IMR-90 (cell line): ENCODE results near the gene HES7. TPM values are rescaled to one million over a fixed set of nuclear protein-coding genes. Genes with fewer than 3 reads are reported as not detected.

Experiments
- ATAC-seq: fragments of 200-7000 bp; cut with Tn5 transposase; 2 replicates; pipeline ENCODE4 v1.9.1; 2020; ENCODE audit warnings: low read depth, mild to moderate bottlenecking, moderate library complexity
- BruUV-seq: library from RNA; stranded (reverse); fragments of 400-500 nt; replicated peaks from 2 replicates; lab custom pipeline; 2021; lab: Mats Ljungman, UMichigan
- CTCF ChIA-PET: fragments of 300-600 bp; formaldehyde crosslinking; extraction: SDS; loops from one replicate; lab custom pipeline; 2021; ENCODE audit warnings: antibody characterized with exemption; lab: Yijun Ruan, JAX
- POLR2A ChIA-PET: fragments of 300-600 bp; sonication (Branson Sonifier 250); formaldehyde crosslinking; loops from one replicate; lab custom pipeline; 2022; ENCODE audit warnings: antibody characterized with exemption; ENCODE audit not compliant: unreplicated experiment; lab: Charles Lee
- DNase-seq: peaks from one replicate; pipeline ENCODE4 v3.0.0; 2013
- H2AFZ ChIP-seq: replicated peaks from 2 replicates; pipeline ENCODE3; 2013; ENCODE audit warnings: low read length, mild to moderate bottlenecking; ENCODE audit not compliant: poor library complexity
- H2AK5ac ChIP-seq: 2 replicates; pipeline ENCODE4 v1.6.1; 2013; ENCODE audit warnings: low read depth, low read length, inconsistent platforms
- H2AK9ac ChIP-seq: replicated peaks from 2 replicates; pipeline ENCODE3; 2013; ENCODE audit warnings: mild to moderate bottlenecking, low read depth, low read length, moderate library complexity; ENCODE audit not compliant: poor library complexity
- H2BK120ac ChIP-seq: 2 replicates; pipeline ENCODE4 v1.6.1; 2013; ENCODE audit warnings: low read depth, low read length, inconsistent platforms
- H2BK15ac ChIP-seq: 3 replicates; pipeline ENCODE4 v1.6.1; 2013; ENCODE audit warnings: low read depth, low read length, inconsistent platforms
- H2BK20ac ChIP-seq: 2 replicates; pipeline ENCODE4 v1.6.1; 2013; ENCODE audit warnings: low read depth, mild to moderate bottlenecking, inconsistent platforms, low read length, moderate library complexity
- H2BK5ac ChIP-seq: 2 replicates; pipeline ENCODE4 v1.6.1; 2013; ENCODE audit warnings: mild to moderate bottlenecking, low read depth, low read length, inconsistent platforms; ENCODE audit not compliant: poor library complexity, severe bottlenecking
- H3K14ac ChIP-seq: replicated peaks from 2 replicates; pipeline ENCODE4 v1.6.1; 2013; ENCODE audit warnings: low read depth, low read length, inconsistent platforms
- H3K18ac ChIP-seq: 2 replicates; pipeline ENCODE4 v1.6.1; 2013; ENCODE audit warnings: low read depth, low read length, control low read depth
- H3K23ac ChIP-seq: 2 replicates; pipeline ENCODE4 v1.6.1; 2013; ENCODE audit warnings: low read depth, low read length, inconsistent platforms
- H3K27ac ChIP-seq: 2 replicates; pipeline ENCODE4 v1.5.1; 2013; ENCODE audit warnings: mild to moderate bottlenecking, control low read depth, low read length; ENCODE audit not compliant: insufficient read depth
- H3K27me3 ChIP-seq: 2 replicates; pipeline ENCODE4 v1.6.1; 2013; ENCODE audit warnings: low read length; ENCODE audit not compliant: control insufficient read depth, insufficient read depth
- H3K36me3 ChIP-seq: 2 replicates; pipeline ENCODE4 v1.6.1; 2013; ENCODE audit warnings: low read length, mixed read lengths; ENCODE audit not compliant: control insufficient read depth, insufficient read depth
- H3K4ac ChIP-seq: 2 replicates; pipeline ENCODE4 v1.6.1; 2013; ENCODE audit warnings: low read depth, low read length, inconsistent platforms
- H3K4me1 ChIP-seq: 2 replicates; pipeline ENCODE4 v1.6.1; 2013; ENCODE audit warnings: low read length, mixed read lengths; ENCODE audit not compliant: control insufficient read depth, insufficient read depth
- H3K4me2 ChIP-seq: 2 replicates; pipeline ENCODE4 v1.6.1; 2013; ENCODE audit warnings: low read depth, mild to moderate bottlenecking, control low read depth, low read length, moderate library complexity
- H3K4me3 ChIP-seq: 2 replicates; pipeline ENCODE4 v1.5.1; 2013; ENCODE audit warnings: low read depth, mild to moderate bottlenecking, control low read depth, low read length, moderate library complexity; ENCODE audit not compliant: insufficient read depth
- H3K56ac ChIP-seq: 2 replicates; pipeline ENCODE4 v1.6.1; 2013; ENCODE audit warnings: low read length, inconsistent platforms; ENCODE audit not compliant: insufficient read depth; ENCODE audit errors: extremely low read depth
- H3K79me1 ChIP-seq, 2 experiments: 2 replicates each; pipeline ENCODE4 v1.6.1; 2013; ENCODE audit warnings: low read length in 2 of 2, inconsistent platforms in 1 of 2, low read depth in 1 of 2
- H3K9ac ChIP-seq: 2 replicates; pipeline ENCODE4 v1.6.1; 2013; ENCODE audit warnings: low read depth, low read length, control low read depth
- H3K9me1 ChIP-seq: 2 replicates; pipeline ENCODE4 v1.6.1; 2013; ENCODE audit warnings: low read length, inconsistent platforms; ENCODE audit not compliant: insufficient read depth
- H3K9me3 ChIP-seq: 2 replicates; pipeline ENCODE4 v1.6.1; 2013; ENCODE audit warnings: low read length; ENCODE audit not compliant: control insufficient read depth, insufficient read depth
- H4K20me1 ChIP-seq: 2 replicates; pipeline ENCODE4 v1.6.1; 2013; ENCODE audit warnings: low read length, inconsistent platforms; ENCODE audit not compliant: insufficient read depth
- H4K5ac ChIP-seq: 2 replicates; pipeline ENCODE4 v1.6.1; 2013; ENCODE audit warnings: mild to moderate bottlenecking, low read depth, low read length, control low read depth
- H4K8ac ChIP-seq, 2 experiments: 2 replicates each; pipeline ENCODE4 v1.6.1; 2013; ENCODE audit warnings: low read depth in 2 of 2, low read length in 2 of 2, control low read depth in 1 of 2, inconsistent platforms in 1 of 2
- H4K91ac ChIP-seq: 2 replicates; pipeline ENCODE4 v1.6.1; 2013; ENCODE audit warnings: low read depth, low read length, inconsistent platforms; ENCODE audit not compliant: insufficient read depth
- BHLHE40 ChIP-seq: fragments of 150-350 bp; IDR thresholded peaks from 2 replicates; pipeline ENCODE4 v1.6.1; 2016; ENCODE audit warnings: mild to moderate bottlenecking, low read depth, low read length
- CEBPB ChIP-seq: IDR thresholded peaks from 2 replicates; pipeline ENCODE4 v1.6.1; 2012; ENCODE audit warnings: low read depth, low read length, improper control_type of control experiment
- CHD1 ChIP-seq: IDR thresholded peaks from 2 replicates; pipeline ENCODE4 v1.6.1; 2012; ENCODE audit warnings: low read depth, low read length, improper control_type of control experiment
- CTCF ChIP-seq: conservative IDR thresholded peaks from 2 replicates; pipeline ENCODE4 v1.5.1; 2012; ENCODE audit warnings: mild to moderate bottlenecking, low read depth, low read length, improper control_type of control experiment
- ELK1 ChIP-seq: fragments of 150-350 bp; IDR thresholded peaks from 2 replicates; pipeline ENCODE4 v1.6.1; 2016; ENCODE audit warnings: low read depth, mild to moderate bottlenecking, low read length, moderate library complexity, borderline replicate concordance
- FOS ChIP-seq: fragments of 150-350 bp; IDR thresholded peaks from 2 replicates; pipeline ENCODE4 v1.6.1; 2016; ENCODE audit warnings: low read depth, low read length
- MAFK ChIP-seq: IDR thresholded peaks from 2 replicates; pipeline ENCODE4 v1.6.1; 2012; ENCODE audit warnings: low read depth, low read length, improper control_type of control experiment
- MAZ ChIP-seq: IDR thresholded peaks from 2 replicates; pipeline ENCODE4 v1.6.1; 2012; ENCODE audit warnings: low read depth, mild to moderate bottlenecking, low read length, improper control_type of control experiment, moderate library complexity, borderline replicate concordance
- MXI1 ChIP-seq: IDR thresholded peaks from 2 replicates; pipeline ENCODE4 v1.6.1; 2012; ENCODE audit warnings: low read depth, mild to moderate bottlenecking, low read length, moderate library complexity, borderline replicate concordance
- NFE2L2 ChIP-seq: fragments of 150-350 bp; IDR thresholded peaks from 2 replicates; pipeline ENCODE4 v1.6.1; 2016; ENCODE audit warnings: low read depth, mild to moderate bottlenecking, low read length
- POLR2A ChIP-seq: IDR thresholded peaks from 2 replicates; pipeline ENCODE4 v1.6.1; 2012; ENCODE audit warnings: mild to moderate bottlenecking, low read depth, low read length
- RAD21 ChIP-seq: IDR thresholded peaks from 2 replicates; pipeline ENCODE4 v1.6.1; 2012; ENCODE audit warnings: low read length, improper control_type of control experiment
- RCOR1 ChIP-seq: IDR thresholded peaks from 2 replicates; pipeline ENCODE4 v1.6.1; 2012; ENCODE audit warnings: mild to moderate bottlenecking, low read length, improper control_type of control experiment; ENCODE audit not compliant: insufficient replicate concordance
- RFX5 ChIP-seq: IDR thresholded peaks from 2 replicates; pipeline ENCODE4 v1.8.0; 2012; ENCODE audit warnings: low read depth, mild to moderate bottlenecking, low read length, moderate library complexity
- SMC3 ChIP-seq: fragments of 150-350 bp; IDR thresholded peaks from 2 replicates; pipeline ENCODE4 v1.6.1; 2016; ENCODE audit warnings: low read depth, mild to moderate bottlenecking, antibody characterized with exemption, low read length, moderate library complexity
- USF2 ChIP-seq: fragments of 150-350 bp; IDR thresholded peaks from 2 replicates; pipeline ENCODE4 v1.6.1; 2017; ENCODE audit warnings: mild to moderate bottlenecking, antibody characterized with exemption, low read length, low read depth
- WGBS, 2 experiments: methylation state at CpG; one replicate each; pipeline versions ENCODE4 v1.1.5 to v1.1.7; 2013; ENCODE audit warnings: missing lambda C conversion rate in 2 of 2; ENCODE audit not compliant: insufficient read length in 1 of 2; ENCODE audit errors: extremely low coverage in 2 of 2; 5-methylcytosine and 5-hydroxymethylcytosine counted together
- dilution Hi-C: fragments of 300-500 bp; cut with HindIII; formaldehyde crosslinking; loops from one replicate; pipeline ENCODE4 v1.14.3; 2018; ENCODE audit warnings: low sequenced_read_pairs; ENCODE audit not compliant: unreplicated experiment
- in situ Hi-C: fragments of 300-500 bp; cut with MboI; formaldehyde crosslinking; loops from 3 replicates; pipeline ENCODE4 v1.14.3; 2019; ENCODE audit warnings: low sequenced_read_pairs, inconsistent platforms, mixed read lengths
- intact Hi-C: fragments of 100-400 bp; cut with micrococcal nuclease; formaldehyde crosslinking; loops from 2 replicates; pipeline ENCODE4 v1.10.0; 2022
- polyA plus RNA-seq, 3 experiments: library from polyadenylated mRNA; depleted of rRNA; stranded (reverse); fragments of >200 nt; gene quantifications; 2 replicates each; pipeline ENCODE4 v1.2.3, GENCODE V29; 2012; ENCODE audit warnings: low replicate concordance in 1 of 3
- total RNA-seq: library from RNA; depleted of rRNA; stranded (reverse); fragments of >200 nt; gene quantifications from 2 replicates; pipeline ENCODE4 v1.2.3, GENCODE V29; 2012

The HES7 gene
- total and polyA plus RNA-seq, 2 of the 4 experiments (the other 2 are of a cell fraction): 0.43 TPM; not detected in 1

GRCh38 chr17:8081876-8082275, 42.0 kb downstream of the HES7 start:
- H4K5ac ChIP-seq: no peak overlapping the region
- no peak overlapping the region for H3K18ac ChIP-seq
- H2BK20ac ChIP-seq: no peak overlapping the region
- no peak overlapping the region for H2BK5ac ChIP-seq
- TF ChIP-seq POLR2A: no peak
- no peak for TF ChIP-seq CTCF
- TF ChIP-seq ELK1: no peak
- TF ChIP-seq USF2: no peak
- no peak for TF ChIP-seq SMC3
- TF ChIP-seq RCOR1: no peak
- no peak for TF ChIP-seq BHLHE40
- TF ChIP-seq MAFK: no peak
- TF ChIP-seq RAD21: no peak
- TF ChIP-seq CEBPB: no peak
- no peak for TF ChIP-seq NFE2L2
- TF ChIP-seq FOS: no peak
- no peak for TF ChIP-seq CHD1
- no peak for TF ChIP-seq RFX5
- TF ChIP-seq MXI1: no peak
- no peak for TF ChIP-seq MAZ
- H2BK15ac ChIP-seq: no peak overlapping the region
- H3K9ac ChIP-seq: no peak overlapping the region
- H4K8ac ChIP-seq: no peak overlapping the region
- no peak overlapping the region for H3K4ac ChIP-seq
- no peak overlapping the region for H3K4me2 ChIP-seq
- peaks cover 60% of the 10 kb centered on the region for H3K27me3 ChIP-seq
- dilution Hi-C loops: no loop called here
- no peak overlapping the region for H2BK120ac ChIP-seq
- POLR2A ChIA-PET: no interaction called here
- no peak for ATAC-seq
- H3K79me1 ChIP-seq: no peaks in the 10 kb centered on the region
- H3K36me3 ChIP-seq: no peaks in the 10 kb centered on the region
- H3K4me3 ChIP-seq: no peak overlapping the region
- no peaks in the 10 kb centered on the region for H4K20me1 ChIP-seq
- intact Hi-C loops: loop anchor here (5.0 kb wide), 1 partner anchor 75 kb away; no protein-coding TSS in a partner anchor
- H3K9me3 ChIP-seq: no peaks in the 10 kb centered on the region
- no peak overlapping the region for H3K23ac ChIP-seq
- CTCF ChIA-PET: no interaction called here
- H3K9me1 ChIP-seq: no peaks in the 10 kb centered on the region
- no peak overlapping the region for H2AK5ac ChIP-seq
- H3K27ac ChIP-seq: no peak overlapping the region
- H3K4me1 ChIP-seq: 0 out of 2 replicates have a peak, but pooled peaks cover 1% of the 10 kb centered on the region
- in situ Hi-C loops: loop anchor here (25.0 kb wide), 2 partner anchors 230 to 680 kb away; partner anchors contain the start of genes ARHGEF15 and SPDYE4
- no peak overlapping the region for H2AK9ac ChIP-seq
- H4K91ac ChIP-seq: no peak overlapping the region
- no CpG with 5 or more reads among the region's 3 CpGs for WGBS, 2 experiments
- H2AFZ ChIP-seq: no peak overlapping the region
- BruUV-seq: no TSS peak
- H3K14ac ChIP-seq: no peak overlapping the region
- no peak overlapping the region for H3K56ac ChIP-seq
- DNase-seq: no peak
